Esophagus muscularis mucosa (tissue), 4 donors: ENCODE results near the gene JDP2.

Experiments used
- CTCF ChIP-seq, 3 experiments: fragments of 200-600 bp in 2 of 3; fragments of 450-650 bp in 1 of 3; sonication (generic) in 2 of 3; IDR thresholded peaks; one replicate each; pipeline ENCODE4 v1.5.1; 2017 to 2019; ENCODE audit warnings: antibody characterized with exemption in 3 of 3, mild to moderate bottlenecking in 2 of 3, moderate library complexity in 1 of 3
- EP300 ChIP-seq: sonication (generic); formaldehyde crosslinking; IDR thresholded peaks from one replicate; pipeline ENCODE4 v1.6.1; 2017; ENCODE audit warnings: antibody characterized with exemption
- POLR2A ChIP-seq: fragments of 450-650 bp; IDR thresholded peaks from one replicate; pipeline ENCODE4 v1.6.1; 2017; ENCODE audit warnings: antibody characterized with exemption, moderate library complexity, mild to moderate bottlenecking, low read depth
- POLR2AphosphoS5 ChIP-seq, 2 donors: sonication (generic); formaldehyde crosslinking; IDR thresholded peaks; one replicate each; pipeline ENCODE4 v1.6.1; 2017; ENCODE audit warnings: antibody characterized with exemption in 2 of 2

- TF ChIP-seq CTCF (IDR thresholded peaks at IDR 0.05) = no peak
- TF ChIP-seq POLR2AphosphoS5 (IDR thresholded peaks at IDR 0.05) = no peak
- TF ChIP-seq POLR2A = no peak
- no peak for TF ChIP-seq EP300
These were observed 18.1 kb downstream of the JDP2 start for GRCh38 chr14:75445963-75446362.
